ENCODE results near the gene UNC5B.

UNC5B gene

GRCh38 chr10:71239946-71240795 is 27.8 kb downstream of the UNC5B start:
- no peak for DNase-seq

GRCh38 chr10:71241114-71241829 is 28.9 kb downstream of the UNC5B start:
- DNase-seq = no peak

GRCh38 chr10:71241830-71242621 is 29.7 kb downstream of the UNC5B start:
- DNase-seq = no peak

- DNase-seq = no peak
Observed at GRCh38 chr10:71242622-71243009, 30.2 kb downstream of the UNC5B start.

GRCh38 chr10:71243756-71244395 is 31.5 kb downstream of the UNC5B start:
- no peak for DNase-seq

- DNase-seq = no peak
Observed at GRCh38 chr10:71244431-71245419, 32.4 kb downstream of the UNC5B start.

- no peak for DNase-seq
Observed at GRCh38 chr10:71245420-71246325, 33.3 kb downstream of the UNC5B start.

- no peak for DNase-seq
Observed at GRCh38 chr10:71246591-71247413, 34.4 kb downstream of the UNC5B start.

GRCh38 chr10:71247414-71247705 is 35.0 kb downstream of the UNC5B start:
- DNase-seq = no peak

- no peak for DNase-seq
Observed at GRCh38 chr10:71247804-71248203, 35.4 kb downstream of the UNC5B start.

GRCh38 chr10:71248210-71248609 is 35.8 kb downstream of the UNC5B start:
- DNase-seq = no peak

GRCh38 chr10:71249996-71250395 is 37.6 kb downstream of the UNC5B start:
- DNase-seq = no peak

- DNase-seq = no peak
Observed at GRCh38 chr10:71250405-71250804, 38.0 kb downstream of the UNC5B start.

- no peak for DNase-seq
Observed at GRCh38 chr10:71250842-71251241, 38.5 kb downstream of the UNC5B start.

GRCh38 chr10:71251319-71251718 is 38.9 kb downstream of the UNC5B start:
- no peak for DNase-seq

- no peak for DNase-seq
Observed at GRCh38 chr10:71252220-71252619, 39.9 kb downstream of the UNC5B start.

- no peak for DNase-seq
Observed at GRCh38 chr10:71253981-71254818, 41.8 kb downstream of the UNC5B start.

- no peak for DNase-seq
Observed at GRCh38 chr10:71254834-71255549, 42.6 kb downstream of the UNC5B start.

- DNase-seq = no peak
Observed at GRCh38 chr10:71255550-71255807, 43.1 kb downstream of the UNC5B start.

Measured in activated T-cell treated with anti-CD3 and anti-CD28 coated beads, Interleukin-2, amount 50 U/mL, for 1 hour (primary cell).